HG02885 (cell line): ENCODE results near the gene NTPCR.

ENCODE experiments used
- ATAC-seq: cut with Tn5 transposase; IDR thresholded peaks from one replicate; pipeline ENCODE4 v1.9.1; 2021; ENCODE audit warnings: mild to moderate bottlenecking; ENCODE audit not compliant: unreplicated experiment, poor library complexity

NTPCR gene

DNA sequence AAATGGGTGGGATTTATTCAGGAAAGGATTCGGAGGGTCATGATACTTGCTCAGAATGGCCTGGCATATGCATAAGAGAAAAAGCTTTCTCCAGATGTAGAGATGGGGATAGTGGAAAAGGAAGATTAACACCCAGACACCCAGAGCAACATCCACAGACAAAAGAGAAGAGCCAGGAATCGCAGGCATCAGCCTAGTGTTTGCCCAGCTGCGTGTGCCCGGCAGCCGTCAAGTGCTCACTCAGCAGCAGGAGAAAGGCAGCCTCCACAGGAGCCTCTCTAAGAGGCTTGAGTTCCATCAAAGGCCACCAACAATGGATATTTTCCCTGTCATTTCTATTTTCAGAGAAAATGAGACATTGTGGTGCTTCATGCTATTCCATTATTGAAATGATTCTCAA, 54.7 kb downstream of the NTPCR start:
- no peak for ATAC-seq

DNA sequence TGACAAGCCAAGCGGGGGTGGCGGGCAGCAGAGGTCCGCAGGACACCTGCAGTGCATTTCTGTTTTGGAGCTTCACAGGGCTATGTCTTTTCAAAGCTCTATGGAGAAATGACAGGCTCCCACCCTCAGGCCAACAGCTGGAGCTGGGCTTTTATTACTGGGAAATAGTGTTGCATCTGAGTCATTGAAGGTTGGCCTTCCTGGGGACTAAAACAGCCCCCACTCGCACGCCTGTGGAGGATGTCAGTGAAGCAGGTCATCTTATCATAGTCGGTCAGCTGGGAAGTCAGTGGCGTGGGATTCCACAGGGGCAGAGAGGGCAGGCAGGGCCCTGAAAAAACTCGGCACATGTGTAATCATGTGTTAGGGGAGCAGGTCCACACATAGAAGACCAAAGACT, 55.3 kb downstream of the NTPCR start:
- ATAC-seq: no peak

DNA sequence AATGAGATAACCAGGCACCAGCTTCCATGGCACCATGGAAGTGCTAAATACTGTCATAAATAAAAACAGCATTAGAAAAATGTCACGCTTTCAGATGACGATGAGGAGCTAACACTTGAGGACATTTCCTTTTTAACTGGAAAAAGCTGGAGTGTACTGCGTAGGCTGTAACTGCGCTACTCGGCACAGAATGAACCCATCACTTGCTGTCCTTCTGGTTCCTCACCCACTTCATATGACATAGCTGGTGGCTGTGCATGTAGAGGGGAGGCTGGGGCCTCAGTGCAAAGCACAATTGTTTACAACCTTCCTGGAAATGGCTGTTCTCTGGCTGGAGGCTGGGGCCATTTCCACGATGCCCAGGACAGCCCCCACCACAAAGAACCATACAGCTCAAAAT, 55.7 kb downstream of the NTPCR start:
- no peak for ATAC-seq

DNA sequence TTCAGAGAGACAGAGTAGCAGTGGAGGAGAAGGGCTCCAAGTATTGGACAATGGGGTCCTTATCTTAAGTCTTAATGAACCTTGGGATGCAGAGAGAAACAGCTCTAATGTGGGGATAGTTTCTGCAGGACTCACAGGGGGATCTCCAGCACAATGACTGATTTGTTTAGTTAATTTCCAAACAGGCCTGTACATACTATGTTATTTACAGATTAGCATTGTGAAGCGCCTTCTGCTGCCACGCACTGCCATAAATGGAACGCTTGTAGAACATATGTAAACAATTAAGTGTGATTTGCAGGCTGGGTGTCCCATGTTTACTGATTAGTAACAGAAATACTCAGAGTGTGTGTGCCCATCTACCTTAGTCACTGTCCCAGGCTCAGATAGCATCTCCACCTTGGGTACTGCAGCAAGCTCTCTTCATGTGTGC, 56.1 kb downstream of the NTPCR start:
- no peak for ATAC-seq

DNA sequence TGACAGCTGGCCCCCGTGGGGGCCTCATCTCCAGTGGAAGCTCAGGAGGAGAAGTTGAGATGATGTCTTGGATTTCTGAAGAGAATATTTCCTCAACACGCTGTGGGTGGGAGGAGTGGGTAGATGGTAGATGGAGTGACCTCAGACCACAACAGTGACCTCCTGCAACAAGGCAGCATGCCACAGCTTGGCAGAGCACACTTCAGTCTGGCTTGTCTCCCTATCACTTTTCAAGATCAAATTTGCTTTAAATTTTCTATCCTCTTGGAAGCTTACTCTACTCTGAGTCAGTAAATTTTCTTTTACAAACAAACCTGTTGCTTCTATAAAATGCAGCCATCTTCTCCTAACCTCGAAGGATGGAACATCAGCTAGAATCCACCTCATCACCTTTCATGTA, 59.7 kb downstream of the NTPCR start:
- no peak for ATAC-seq

DNA sequence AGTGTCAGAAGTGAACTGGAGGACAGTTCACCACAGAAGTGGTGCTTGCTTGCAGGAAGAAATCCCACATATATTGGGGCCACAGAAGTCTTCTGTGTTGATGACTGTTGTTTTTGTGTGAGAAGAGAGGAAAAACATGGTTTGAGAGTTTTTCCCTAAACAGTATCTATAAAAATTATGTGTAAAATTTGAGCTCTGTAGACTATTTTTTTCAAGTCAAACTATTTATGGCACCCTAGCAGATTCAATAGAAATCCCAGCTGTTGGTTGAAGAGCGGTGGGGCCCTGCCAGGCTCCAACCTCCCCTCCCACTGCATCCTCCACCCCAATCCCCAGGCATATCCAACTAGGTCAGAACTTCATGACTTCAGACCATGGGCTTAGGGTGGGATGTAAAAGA, 61.6 kb downstream of the NTPCR start:
- no peak for ATAC-seq

DNA sequence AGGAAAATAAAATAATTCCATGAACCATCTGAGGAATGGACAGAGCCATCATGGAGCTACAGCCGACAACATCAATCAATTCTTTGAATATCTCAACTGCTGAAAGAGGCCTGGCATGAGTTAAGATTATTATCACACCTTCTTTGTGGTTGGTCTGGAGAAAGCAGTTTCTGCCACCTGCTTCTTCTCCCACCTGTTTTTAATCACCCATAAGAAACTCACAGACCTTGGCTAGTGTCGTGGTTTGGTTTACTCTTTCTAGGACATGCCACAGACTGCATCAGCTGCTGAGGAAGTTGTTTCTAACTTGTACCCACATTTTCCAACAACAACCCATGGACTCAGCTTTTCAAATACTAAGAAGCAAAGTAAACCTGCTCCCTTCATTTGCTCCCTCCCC, 65.6 kb downstream of the NTPCR start:
- no peak for ATAC-seq

DNA sequence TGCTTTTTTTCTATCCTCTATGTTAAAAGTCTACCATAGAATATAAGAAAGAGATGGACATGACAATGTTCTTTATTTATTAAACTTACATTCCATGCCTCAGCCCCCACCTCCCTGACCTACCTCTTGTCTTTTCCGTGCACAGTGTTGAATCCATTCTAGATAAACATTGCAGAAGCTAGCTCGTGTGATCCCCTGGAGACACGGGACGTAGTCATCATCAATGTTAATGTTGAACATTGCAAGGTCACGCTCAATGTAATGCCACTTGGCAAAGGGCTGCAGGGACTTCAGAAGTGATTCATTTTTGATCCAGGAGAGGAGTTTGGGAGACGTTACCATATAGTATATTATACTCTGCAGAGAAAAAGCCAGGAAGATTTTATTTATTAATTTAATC, 66.4 kb downstream of the NTPCR start:
- no peak for ATAC-seq

DNA sequence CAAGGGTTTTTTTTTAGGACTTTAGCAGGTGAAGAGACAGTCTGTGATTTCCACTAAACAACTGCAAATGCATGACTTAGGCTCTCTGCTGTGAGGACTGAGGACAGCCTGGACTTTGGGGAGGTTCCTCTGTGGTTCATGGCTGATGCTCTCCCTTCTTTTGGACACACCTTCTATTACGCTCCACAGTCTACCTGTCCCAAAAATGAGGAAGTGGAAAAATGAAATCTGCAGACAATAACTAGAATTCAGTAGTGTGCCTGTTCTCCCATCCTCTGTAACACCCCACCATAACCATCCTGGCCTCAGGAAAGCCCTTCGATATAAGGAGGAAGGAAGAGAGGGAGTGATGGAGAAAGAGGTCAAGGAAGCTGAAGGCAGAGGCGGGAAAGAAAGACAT, 68.7 kb downstream of the NTPCR start:
- ATAC-seq: no peak

DNA sequence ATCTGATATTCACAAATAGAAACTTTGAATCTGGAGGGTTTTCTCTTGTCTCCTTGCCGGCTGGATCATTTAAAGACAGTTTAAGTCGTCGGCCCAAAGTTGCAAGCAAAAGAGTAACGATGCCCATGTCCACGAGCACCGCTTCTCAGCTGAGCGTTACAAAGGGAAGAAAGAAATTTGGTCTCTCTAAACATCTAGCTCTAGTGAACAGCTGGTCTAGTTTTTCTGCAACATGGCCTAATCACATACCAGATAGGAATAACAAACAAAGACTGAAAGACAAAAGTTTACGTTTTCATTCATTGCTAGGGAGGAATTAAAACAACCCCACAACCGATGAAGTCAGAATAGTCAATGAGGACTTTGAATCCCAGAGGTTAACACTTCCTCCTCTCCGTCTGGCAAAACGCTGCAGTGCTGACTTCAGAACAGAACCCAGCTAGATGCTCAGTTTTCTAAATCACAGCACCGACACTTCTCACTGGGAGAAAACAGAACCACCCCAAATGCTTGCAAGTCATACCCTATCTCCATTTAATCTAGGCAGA, 69.4 kb downstream of the NTPCR start:
- no peak for ATAC-seq

DNA sequence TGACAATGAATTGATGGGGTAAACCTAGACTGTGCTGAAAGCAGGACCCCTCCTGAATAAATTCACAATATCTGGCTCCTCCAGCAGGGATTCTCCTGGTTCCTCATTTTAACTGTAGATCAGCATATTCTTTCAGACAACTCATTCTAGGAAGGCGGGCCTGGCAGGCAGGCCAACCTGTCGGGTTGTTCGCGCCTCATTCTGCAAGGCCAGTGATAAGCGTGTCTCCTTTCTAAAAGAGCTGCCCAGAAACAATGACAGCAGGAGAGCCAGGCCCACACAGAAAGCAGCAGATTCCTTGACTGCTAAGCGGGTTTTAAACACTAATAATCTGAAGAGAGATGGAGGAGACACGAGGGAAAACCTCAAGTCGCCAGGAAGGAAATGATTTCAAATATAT, 70.0 kb downstream of the NTPCR start:
- no peak for ATAC-seq

DNA sequence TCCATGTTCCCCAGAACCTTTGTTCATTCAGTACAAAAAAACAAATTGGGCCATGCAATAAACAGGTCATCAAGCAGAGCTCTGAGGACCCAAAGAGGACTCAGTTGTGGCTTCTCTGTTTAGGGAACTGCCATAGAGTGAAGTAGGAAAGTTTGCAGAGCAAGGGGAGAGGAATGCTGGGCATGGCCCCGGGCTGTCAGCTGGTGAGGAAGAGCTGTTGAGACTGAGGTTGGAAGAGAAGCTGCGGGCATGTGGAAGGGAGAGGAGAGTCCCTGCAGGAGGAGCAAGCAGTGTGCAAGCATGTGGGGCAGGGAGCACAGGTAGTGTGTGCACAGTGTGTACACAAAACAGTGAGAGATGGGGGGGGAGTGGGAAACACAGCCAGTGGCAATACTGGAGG, 71.8 kb downstream of the NTPCR start:
- ATAC-seq: no peak

DNA sequence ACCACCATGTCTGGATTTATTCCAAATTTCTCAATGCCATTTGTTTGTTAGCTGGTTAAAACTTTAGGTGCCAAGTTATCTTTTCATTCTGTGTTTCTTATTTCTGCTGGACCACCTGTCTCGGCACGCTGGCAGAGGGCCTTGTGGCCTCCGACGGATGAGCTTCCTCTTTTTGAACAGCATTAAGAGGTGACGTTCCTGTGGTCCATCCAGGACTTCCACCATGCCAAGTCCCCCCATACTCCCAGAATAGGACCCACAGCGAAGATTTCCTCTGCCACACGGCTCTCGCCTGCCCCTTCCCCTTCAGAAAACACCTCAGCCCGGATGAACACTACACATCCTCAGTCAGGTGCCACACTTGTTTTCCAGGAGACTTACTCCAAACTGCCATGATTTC, 73.8 kb downstream of the NTPCR start:
- ATAC-seq: no peak

DNA sequence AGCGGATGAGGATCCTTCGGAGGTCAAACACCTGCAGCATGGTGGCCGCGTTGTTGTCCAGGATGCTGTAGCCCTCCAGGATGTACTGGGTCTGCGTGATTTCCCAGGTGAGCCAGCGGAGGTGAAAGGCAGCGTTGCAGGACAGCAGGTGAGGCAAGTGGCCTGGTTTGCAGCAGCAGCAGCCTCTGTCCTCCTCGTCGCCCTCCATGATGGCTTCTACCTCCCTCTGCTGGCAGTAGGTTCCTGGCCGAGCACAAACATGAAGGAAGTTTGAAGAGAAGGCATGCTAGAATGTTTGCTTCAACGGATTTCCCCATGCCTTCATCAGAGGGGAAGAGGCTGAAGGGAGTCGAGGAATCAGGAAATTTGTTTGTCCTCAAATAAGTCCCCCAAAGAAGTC, 74.7 kb downstream of the NTPCR start:
- no peak for ATAC-seq

DNA sequence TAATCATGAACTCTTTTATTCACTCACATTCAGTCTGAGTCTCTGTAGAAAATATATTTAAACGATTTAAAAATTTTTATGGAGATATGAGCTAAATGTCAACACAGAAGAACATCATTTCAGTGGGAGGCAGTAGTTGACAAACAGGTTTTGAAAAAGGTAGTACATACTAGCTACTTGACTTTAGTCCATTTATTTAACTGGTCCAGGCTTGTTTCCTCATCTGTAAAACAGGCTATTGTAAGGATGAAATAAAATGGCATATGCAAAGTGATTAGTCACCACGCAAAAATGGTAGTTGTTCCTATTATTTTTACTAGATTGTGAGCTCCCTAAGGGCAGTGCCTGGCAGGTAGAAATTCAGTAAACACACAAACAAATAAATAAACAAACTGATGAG, 75.2 kb downstream of the NTPCR start:
- ATAC-seq: no peak

DNA sequence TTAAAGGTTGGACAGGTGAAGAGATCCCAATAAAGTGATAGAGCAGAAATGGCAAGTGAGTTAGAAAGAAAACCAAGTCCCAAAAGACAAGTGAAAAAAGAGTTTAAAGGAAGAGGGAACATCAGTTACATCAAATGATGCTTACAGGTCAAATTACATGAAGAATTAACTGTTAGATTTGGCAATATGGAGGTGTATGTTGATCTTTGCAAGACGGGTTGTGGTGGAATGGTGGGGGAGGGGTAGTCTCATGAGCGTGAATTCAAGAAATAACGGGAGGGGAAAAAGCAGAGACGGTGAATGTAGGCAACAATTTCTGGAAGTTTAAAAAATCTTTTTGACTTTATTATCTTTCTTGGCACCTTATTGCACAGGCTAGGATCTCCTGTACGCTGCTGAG, 76.6 kb downstream of the NTPCR start:
- no peak for ATAC-seq

DNA sequence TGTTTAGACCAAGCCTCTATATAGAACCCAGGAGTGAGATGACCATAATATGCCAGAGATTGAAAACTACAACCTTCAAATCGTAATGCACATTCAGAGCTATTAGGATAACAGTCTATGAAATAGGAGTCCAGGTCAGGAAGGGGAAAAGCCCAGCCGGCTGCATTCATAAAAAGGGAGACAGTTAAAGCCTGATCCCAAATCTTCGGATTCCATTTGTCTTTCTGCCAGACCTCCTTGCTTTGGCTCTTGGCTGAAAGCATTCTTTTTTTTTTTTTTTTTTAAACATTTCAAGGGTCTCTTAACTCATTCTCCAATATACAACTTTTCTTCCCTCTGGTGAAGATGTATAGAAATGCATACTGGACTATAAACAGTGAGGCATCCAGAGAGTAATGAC, 81.1 kb downstream of the NTPCR start:
- ATAC-seq: no peak

DNA sequence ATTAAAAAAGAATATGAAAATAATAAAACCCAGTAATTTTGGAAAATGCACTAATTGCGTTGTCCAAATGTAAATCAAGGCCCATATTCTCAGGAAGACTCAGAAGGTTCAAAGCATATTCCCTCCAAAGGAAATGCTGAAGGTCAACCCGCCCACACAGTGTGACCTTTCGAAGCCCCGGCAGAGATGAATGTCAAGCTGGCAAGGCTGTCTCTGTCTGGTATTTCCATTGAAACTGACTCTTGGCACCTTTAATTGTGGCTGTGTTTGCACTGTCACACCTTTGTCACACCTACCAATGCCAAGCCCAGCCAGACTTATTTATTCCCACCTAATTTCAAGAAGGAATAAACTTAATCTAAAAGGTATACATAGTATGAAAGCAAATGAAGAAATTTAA, 82.5 kb downstream of the NTPCR start:
- no peak for ATAC-seq

DNA sequence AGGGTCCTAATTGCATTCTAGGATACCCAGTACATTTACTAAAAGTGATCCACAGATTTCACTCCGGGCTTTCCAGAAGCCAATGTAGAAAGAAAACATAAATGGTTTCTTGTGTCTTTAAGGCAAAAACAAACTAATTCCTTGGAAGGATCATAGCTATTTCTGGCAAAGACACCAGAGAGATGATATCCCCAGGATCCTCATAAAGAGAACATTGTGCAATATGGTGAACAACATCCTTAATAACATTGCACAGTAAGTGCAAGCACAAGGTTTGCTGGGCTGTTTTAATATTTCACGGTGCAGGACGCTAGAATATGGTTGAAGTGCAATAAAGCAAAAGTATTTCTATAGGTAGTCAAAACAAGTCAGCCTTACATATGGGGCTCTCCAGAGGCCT, 83.0 kb downstream of the NTPCR start:
- ATAC-seq: no peak
